ENCODE data around the gene SLC2A5. TPM values are rescaled to one million over a fixed set of nuclear protein-coding genes. Genes with fewer than 3 reads are reported as not detected.
A peak's percentile ranks its signal among the peaks of the same experiment; 100 is the strongest.

Gene SLC2A5
- total and polyA plus RNA-seq, 4 donors = 0.16 to 2.8 (median 1.5) TPM

DNA sequence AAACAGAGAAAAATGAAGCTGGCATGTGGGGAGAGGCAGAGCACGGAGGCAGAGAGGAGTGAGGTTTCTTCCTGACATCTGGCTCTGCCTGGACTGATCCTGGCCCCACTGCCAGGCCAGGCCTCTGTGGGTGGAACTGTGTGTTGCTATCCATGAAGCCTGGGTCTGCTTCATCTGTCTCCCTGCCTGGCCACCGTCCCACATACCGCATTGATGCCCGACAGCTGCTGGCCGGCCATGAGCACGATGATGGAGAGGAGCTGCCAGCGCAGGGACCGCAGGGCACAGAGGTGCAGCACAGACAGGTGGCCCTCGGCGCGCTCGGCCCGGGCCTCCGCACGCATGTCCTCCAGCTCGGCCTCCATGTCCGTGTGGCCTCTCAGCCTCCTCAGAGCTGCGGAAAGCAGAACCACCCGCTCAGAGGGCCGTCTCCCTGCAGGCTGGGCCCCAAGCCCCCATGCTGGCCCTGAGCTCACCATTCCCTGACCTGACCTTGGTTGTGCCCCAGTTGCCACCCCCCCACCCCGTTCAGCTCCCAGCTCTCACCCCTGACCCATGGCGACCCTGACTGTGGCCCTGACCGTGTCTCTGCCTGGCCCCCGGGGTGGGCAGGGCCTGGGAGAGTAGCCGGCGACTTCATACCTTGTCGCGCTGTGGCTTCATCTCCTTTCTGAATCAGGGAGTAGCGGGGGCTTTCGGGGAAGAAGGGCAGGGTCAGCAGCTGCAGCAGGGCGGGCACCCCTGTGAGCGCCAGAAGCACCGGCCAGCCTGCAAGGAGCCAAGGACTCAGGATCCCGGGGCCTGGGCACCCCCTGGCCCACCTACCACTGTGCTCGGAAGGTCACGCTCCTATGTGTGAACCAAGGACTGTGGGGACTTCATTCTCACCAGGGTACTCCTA lies 54.7 kb downstream of the SLC2A5 start:
- TF ChIP-seq, protein P1, sequence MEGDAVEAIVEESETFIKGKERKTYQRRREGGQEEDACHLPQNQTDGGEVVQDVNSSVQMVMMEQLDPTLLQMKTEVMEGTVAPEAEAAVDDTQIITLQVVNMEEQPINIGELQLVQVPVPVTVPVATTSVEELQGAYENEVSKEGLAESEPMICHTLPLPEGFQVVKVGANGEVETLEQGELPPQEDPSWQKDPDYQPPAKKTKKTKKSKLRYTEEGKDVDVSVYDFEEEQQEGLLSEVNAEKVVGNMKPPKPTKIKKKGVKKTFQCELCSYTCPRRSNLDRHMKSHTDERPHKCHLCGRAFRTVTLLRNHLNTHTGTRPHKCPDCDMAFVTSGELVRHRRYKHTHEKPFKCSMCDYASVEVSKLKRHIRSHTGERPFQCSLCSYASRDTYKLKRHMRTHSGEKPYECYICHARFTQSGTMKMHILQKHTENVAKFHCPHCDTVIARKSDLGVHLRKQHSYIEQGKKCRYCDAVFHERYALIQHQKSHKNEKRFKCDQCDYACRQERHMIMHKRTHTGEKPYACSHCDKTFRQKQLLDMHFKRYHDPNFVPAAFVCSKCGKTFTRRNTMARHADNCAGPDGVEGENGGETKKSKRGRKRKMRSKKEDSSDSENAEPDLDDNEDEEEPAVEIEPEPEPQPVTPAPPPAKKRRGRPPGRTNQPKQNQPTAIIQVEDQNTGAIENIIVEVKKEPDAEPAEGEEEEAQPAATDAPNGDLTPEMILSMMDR (IDR thresholded peaks at IDR 0.05; ENCODE audit: control extremely low read depth, extremely low read depth) = no peak
- Histone ChIP-seq H3K4me1 (ENCODE audit: control insufficient read depth in 5 of 5, insufficient read depth in 5 of 5, low read length in 5 of 5) (peaks cover 0 to 12% (median 2%) of the 10 kb centered on the region in 5 donors), H3K9me3 (ENCODE audit: control insufficient read depth in 4 of 4, insufficient read depth in 3 of 4, low read length in 3 of 4) (no peaks in the 10 kb centered on the region), H3K27ac (ENCODE audit: low read depth in 1 of 2, low read length in 1 of 2) (no peak overlapping the region), H3K9ac (ENCODE audit: insufficient read depth in 1 of 2, low read length in 2 of 2) (no peak overlapping the region), H3K27me3 (ENCODE audit: control insufficient read depth in 3 of 3, insufficient read depth in 3 of 3, low read length in 2 of 3) (no peaks in the 10 kb centered on the region), H3K4me3 (no peak overlapping the region), H3K36me3 (ENCODE audit: control insufficient read depth in 4 of 4, insufficient read depth in 4 of 4, low read length in 4 of 4) (no peaks in the 10 kb centered on the region)
- ATAC-seq (ENCODE audit: insufficient read depth, low FRiP score) (no peak), DNase-seq (peak in 2 of 3 donors; percentile 23 to 35)
- whole genome bisulfite sequencing, 2 donors = 92 to 93% methylated on average over 35 to 36 of the region's 36 CpGs

DNA sequence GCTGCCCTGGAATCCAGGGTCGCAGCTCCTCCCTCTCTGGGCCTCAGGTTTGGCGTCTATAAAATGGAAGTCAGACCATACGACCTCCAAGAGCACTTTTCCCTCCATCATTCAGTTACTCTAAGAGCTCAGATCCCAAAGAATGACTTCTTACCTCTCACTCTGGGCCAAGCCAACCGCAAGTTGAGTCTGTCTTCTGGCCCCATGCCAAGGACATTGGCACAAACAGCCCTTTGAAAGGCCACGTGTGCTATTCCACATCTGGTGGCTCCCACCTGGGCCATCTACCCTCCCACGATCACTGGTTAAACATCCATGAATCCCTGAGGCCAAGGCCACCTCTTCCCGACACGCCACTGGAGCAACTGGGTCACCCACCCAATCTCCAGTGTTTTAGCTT lies 55.6 kb downstream of the SLC2A5 start:
- TF ChIP-seq, protein P1 (IDR thresholded peaks at IDR 0.05; ENCODE audit: control extremely low read depth, extremely low read depth) = no peak
- 83 to 90% methylated on average over 8 of the region's 8 CpGs for WGBS, 2 donors
- ATAC-seq (ENCODE audit: insufficient read depth, low FRiP score) (no peak), DNase-seq (no peak)
- Histone ChIP-seq H3K4me1 (ENCODE audit: control insufficient read depth in 5 of 5, insufficient read depth in 5 of 5, low read length in 5 of 5) (peaks cover 0 to 11% (median 2%) of the 10 kb centered on the region in 5 donors), H3K9me3 (ENCODE audit: control insufficient read depth in 4 of 4, insufficient read depth in 3 of 4, low read length in 3 of 4) (no peaks in the 10 kb centered on the region), H3K27ac (ENCODE audit: low read depth in 1 of 2, low read length in 1 of 2) (no peak overlapping the region), H3K4me3 (no peak overlapping the region), H3K36me3 (ENCODE audit: control insufficient read depth in 4 of 4, insufficient read depth in 4 of 4, low read length in 4 of 4) (no peaks in the 10 kb centered on the region), H3K27me3 (ENCODE audit: control insufficient read depth in 3 of 3, insufficient read depth in 3 of 3, low read length in 2 of 3) (no peaks in the 10 kb centered on the region), H3K9ac (ENCODE audit: insufficient read depth in 1 of 2, low read length in 2 of 2) (no peak overlapping the region)

DNA sequence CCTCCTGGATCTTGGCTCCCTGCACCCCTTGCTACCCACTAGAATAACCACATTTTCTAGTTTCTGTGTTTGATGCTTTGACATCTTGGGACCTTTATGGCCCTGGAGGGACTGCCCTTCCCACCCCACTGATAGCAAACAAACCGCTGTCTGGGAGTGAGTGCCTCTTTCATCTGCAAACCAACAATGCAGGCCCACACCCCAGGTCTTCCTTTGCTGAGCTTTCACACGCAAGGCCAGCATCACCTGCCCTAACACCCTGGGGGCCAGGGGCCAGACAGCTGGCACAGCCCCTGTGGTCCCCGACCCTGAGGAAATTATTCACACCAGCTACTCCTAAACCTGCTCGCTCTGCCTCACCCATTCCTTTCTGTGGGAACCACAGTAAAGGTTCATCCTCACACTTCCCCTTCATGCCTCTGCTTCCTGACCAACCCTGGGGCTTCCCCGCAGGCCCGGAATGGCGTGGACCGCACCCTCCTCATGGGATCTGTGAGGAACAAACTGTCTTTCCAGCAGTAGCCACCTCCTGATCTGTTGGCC lies 58.6 kb downstream of the SLC2A5 start:
- Histone ChIP-seq H3K4me3 (no peak overlapping the region), H3K27me3 (ENCODE audit: control insufficient read depth in 3 of 3, insufficient read depth in 3 of 3, low read length in 2 of 3) (no peaks in the 10 kb centered on the region), H3K27ac (ENCODE audit: low read depth in 1 of 2, low read length in 1 of 2) (no peak overlapping the region), H3K36me3 (ENCODE audit: control insufficient read depth in 4 of 4, insufficient read depth in 4 of 4, low read length in 4 of 4) (no peaks in the 10 kb centered on the region), H3K9ac (ENCODE audit: insufficient read depth in 1 of 2, low read length in 2 of 2) (no peak overlapping the region), H3K9me3 (ENCODE audit: control insufficient read depth in 4 of 4, insufficient read depth in 3 of 4, low read length in 3 of 4) (no peaks in the 10 kb centered on the region), H3K4me1 (ENCODE audit: control insufficient read depth in 5 of 5, insufficient read depth in 5 of 5, low read length in 5 of 5) (peaks cover 0 to 5% (median 0%) of the 10 kb centered on the region in 5 donors)
- TF ChIP-seq, protein P1 (IDR thresholded peaks at IDR 0.05; ENCODE audit: control extremely low read depth, extremely low read depth) = no peak
- ATAC-seq (ENCODE audit: insufficient read depth, low FRiP score) (peak; percentile 58), DNase-seq (no peak)
- WGBS, 2 donors = 39 to 59% methylated on average over 8 of the region's 8 CpGs

Data from lung (tissue), 12 donors.